ENCODE measurements around the gene MYMX.
"Not testable (repeated sequence)": the region's sequence is repeated elsewhere in the genome, so short reads cannot be mapped to it uniquely, and the experiment has no call there.

Gene MYMX

DNA sequence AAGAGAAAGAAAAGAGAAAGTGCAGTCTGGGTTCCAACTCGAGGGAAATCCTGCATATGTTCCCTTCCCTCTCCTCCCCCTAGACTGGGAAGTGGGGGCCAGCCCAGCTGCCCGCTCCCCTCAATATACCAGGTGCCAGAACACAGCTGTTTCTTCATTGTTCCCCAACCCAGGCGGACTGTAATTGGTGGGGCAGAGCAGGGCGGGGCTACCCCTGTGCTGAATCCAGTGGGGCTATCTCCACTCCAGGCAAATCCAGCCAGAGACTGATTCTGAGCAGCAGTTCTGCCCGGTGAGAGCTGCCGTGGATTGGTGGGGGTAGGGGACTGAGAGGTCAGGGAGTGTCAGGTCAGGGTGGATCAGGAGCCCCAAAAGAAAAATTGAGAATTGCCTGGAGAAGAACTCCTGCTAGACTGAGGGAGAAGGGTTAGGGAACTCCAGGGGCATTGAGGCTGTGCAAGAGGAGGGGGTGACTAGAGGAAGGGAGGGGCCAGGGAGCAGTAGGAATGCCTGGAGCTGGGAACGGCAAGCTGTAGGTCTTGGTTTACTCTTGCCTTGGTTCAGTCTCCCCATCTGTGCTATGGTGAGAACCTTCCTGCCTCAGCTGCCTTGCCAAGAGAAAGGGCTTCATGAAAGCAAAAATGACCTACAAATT is at the start of gene MYMX:
TSS of gene MYMX (plus strand) at position 250 of the 655 bp plus-strand sequence. CDS start 546 bp downstream, outside the sequence.
- DNase-seq, result no peak

DNA sequence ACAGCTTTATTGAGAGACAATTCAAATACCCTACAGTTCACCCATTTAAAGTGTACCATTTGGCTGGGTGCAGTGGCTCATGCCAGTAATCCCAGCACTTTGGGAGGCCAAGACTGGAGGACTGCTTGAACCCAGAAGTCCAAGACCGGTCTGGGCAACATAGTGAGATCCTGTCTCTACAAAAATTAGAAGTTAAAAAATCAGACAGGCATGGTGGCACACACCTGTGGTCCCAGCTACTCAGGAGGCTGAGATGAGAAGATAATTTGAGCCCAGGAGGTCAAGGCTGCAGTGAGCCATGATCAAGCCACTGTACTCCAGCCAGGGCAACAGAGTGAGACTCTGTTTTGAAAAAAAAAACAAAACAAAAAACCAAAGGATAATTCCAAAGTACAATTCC is 49.2 kb upstream of the MYMX start:
- DNase-seq, result no peak

DNA sequence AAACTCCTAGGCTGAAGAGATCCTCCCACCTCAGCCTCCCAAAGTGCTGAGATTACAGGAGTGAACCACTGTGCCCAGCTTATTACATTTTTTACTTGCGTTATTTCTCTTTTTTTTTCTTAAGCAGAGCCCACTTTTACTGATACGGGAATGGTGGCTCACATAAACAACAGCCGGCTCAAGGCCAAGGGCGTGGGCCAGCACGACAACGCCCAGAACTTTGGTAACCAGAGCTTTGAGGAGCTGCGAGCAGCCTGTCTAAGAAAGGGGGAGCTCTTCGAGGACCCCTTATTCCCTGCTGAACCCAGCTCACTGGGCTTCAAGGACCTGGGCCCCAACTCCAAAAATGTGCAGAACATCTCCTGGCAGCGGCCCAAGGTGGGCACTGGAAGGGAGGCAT is 47.6 kb upstream of the MYMX start:
- DNase-seq, result no peak

DNA sequence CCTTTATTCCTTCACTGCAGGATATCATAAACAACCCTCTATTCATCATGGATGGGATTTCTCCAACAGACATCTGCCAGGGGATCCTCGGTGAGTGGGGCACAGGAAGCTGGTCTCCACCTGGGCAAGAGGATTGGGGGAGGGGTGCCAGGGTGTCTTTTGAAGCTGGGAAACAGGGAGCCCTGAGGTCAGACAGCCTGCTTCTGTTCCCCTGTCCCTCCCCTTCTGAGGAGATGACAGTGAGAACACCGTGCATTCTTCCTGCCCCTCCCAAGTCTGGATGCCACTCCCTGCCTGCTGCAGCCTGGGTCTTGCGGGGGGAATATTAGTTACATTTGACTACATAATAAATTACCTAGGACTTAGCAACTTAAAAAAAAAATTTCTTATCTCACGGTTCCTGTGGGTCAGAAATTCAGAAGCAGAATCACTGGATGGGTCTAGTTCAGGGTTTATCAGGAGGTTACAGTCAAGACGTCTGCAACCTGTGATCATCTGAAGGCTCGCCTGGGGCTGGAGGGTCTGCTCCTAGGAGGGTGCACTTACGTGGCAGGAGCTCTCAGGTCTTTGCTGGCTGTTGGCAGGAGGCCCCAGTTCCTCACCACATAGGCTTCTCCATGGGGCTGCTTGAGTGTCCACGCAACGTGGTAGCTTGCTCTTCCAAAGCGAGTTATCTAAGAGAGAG is 46.7 kb upstream of the MYMX start:
- DNase-seq, result no peak

DNA sequence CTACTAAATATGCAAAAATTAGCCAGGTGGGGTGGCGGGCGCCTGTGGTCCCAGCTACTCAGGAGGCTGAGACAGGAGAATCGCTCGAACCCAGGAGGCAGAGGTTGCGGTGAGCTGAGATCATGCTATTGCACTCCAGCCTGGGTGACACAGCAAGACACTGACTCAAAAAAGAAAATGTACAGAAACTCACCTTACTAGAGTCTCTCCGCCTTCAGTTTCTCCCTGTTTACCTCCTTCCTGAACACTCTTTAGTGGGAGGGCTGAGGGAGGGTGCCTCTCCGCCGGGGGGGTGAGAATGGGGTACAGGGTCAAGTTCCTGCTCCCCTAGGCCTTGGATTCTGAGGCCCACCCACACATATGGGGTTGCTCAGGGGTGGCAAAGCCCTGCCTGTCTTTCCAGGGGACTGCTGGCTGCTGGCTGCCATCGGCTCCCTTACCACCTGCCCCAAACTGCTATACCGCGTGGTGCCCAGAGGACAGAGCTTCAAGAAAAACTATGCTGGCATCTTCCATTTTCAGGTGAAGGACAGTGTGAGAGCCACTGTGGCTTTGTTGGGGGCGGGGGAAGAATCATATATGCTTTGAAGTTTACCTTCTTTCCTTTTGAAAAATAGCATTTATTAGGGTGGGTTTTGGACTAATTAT is 44.7 kb upstream of the MYMX start:
- no peak for DNase-seq

DNA sequence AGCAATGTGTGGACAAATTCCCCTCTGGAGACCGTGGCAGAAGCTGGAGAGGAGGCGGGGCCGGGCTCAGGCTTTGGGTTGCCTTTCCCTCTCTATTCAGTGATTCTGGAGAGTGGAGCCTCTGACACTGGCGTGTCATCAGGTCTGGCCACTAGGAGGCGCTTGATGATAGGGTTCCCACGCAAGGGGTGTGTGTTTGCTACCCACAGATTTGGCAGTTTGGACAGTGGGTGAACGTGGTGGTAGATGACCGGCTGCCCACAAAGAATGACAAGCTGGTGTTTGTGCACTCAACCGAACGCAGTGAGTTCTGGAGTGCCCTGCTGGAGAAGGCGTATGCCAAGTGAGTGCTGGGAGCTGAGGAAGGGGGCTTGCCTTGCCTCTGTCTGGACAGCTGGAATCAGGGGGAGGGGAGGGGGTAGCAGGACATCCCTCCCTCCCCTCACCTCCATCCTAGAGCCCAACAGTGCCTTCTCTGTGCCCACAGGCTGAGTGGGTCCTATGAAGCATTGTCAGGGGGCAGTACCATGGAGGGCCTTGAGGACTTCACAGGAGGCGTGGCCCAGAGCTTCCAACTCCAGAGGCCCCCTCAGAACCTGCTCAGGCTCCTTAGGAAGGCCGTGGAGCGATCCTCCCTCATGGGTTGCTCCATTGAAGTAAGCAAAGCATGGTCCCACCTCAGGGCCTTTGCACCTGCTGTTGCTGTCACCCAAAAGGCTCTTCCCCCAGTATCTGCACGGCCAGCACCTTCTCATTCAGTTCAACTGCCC is 43.8 kb upstream of the MYMX start:
- peak; percentile 51 for DNase-seq

DNA sequence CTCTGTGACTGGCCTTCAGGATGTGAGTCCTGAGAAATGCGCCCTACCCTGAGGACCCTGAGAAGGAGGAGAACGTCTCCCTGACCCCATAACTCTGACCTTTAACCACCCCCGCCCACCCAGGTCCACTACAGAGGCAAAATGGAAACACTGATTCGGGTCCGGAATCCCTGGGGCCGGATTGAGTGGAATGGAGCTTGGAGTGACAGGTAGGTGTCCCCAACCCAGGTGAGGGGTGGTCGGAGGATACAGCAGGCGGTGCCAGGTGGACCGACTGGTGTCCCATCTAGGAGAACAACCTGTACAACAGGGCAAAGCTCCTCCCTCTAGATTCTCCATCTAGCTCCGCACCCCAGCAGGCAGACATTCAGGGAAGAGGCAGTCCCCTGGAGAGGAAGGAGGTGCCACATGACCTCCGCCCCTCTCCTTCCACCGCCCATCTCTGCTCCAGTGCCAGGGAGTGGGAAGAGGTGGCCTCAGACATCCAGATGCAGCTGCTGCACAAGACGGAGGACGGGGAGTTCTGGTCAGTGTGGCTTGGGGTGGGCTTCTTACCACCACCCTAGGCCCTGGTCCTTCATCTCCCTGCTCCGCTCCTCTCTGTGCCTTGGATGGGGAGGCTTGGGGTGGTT is 40.5 kb upstream of the MYMX start:
- no peak for DNase-seq

DNA sequence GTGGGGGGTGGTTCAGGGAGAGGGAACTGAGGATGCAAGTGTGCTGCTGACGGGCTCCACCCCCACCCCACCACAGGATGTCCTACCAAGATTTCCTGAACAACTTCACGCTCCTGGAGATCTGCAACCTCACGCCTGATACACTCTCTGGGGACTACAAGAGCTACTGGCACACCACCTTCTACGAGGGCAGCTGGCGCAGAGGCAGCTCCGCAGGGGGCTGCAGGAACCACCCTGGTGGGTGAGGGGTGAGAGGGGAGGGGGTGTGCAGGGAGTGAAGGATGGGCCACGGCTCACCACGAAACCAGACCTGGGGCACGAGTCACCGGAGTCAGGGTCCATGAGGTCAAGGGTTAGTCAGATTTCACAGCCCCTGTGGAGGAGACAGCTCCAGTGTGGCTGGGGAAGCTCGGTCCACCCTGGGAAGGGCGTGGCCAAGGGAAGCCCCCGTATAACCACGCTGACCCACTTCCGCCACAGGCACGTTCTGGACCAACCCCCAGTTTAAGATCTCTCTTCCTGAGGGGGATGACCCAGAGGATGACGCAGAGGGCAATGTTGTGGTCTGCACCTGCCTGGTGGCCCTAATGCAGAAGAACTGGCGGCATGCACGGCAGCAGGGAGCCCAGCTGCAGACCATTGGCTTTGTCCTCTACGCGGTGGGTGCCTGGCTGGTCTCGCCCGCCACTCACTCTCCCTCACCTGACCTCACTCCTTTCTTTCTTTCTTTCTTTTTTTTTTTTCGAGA is 39.8 kb upstream of the MYMX start:
- DNase-seq, result no peak

DNA sequence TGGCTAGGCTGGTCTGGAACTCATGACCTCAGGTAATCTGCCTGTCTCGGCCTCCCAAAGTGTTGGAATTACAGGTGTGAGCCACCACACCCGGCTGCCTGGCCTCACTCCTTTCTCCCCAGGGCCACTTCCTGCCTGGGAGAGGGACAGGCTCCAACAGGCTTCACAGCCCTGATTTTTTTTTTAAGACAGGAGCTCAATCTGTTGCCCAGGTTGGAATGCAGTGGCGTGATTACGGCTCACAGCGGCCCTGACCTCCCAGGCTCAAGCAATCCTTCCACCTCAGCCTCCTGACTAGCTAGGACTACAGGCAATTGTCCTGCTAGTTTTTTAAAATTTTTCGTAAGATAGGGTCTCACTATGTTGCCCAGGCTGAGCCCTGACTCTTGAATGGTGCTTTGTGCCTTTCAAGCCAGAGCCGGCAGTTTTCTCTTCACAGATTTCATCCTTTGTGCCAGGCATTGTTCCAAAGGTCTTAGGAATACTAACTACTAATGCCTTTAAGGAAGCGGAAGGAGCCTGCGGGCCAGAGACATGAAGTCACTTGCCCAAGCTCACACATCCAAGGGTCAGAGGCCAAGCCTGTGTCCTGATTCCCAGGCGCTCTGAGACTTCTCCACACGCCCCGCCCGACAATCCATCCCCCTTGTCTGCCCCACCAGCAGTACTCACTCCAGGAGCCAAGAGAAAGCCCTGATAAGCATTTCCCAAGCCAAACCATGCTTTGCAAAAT is 38.9 kb upstream of the MYMX start:
- DNase-seq, result no peak

DNA sequence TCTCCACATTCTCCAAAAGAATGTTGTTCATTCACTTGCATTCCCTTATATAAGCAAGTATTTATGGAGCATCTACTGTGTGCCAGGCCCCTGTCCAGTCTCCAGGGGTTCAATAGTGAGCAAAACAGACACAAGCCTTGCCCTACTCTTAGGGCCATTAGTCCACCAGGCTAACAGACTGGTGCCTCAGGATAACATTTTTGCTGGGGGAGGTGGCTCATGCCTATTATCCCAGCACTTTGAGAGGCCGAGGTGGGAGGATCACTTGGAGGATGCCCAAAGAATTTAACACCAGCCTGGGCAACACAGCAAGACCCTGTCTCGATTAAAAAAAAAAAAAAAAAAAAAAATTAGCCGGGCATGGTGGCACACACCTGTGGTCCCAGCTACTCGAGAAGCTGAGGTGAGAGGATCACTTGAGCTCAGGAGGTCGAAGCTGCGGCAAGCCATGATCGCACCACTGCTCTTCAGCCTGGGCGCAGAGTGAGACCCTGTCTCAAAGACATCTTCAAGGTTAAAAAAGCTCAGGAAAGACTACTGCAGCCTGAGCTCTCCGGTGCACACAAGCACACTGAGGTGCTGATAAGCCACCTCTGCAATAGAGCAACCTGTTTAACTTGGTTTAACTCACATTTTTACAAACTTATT is 38.2 kb upstream of the MYMX start:
- no peak for DNase-seq

DNA sequence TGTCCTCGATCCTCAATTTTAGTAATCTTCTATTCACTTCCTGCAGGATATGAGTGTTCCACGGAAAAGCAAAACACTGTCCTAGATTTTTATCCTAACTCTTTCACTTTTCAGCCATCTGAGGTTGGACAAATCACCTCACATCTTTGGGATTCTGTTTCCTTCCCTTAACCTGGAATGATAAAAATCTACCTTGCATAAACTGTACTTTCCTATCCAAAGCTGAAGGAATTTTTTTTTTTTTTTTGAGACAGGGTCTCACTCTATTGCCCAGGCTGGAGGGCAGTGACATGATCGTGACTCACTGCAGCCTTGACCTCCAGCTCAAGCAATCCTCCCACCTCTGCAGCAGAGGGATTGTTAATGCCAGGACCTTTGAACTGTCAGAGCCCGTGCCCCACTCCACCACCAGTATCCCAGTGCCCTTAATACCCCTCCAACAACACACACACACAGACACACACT is 37.6 kb upstream of the MYMX start:
- DNase-seq, result no peak

DNA sequence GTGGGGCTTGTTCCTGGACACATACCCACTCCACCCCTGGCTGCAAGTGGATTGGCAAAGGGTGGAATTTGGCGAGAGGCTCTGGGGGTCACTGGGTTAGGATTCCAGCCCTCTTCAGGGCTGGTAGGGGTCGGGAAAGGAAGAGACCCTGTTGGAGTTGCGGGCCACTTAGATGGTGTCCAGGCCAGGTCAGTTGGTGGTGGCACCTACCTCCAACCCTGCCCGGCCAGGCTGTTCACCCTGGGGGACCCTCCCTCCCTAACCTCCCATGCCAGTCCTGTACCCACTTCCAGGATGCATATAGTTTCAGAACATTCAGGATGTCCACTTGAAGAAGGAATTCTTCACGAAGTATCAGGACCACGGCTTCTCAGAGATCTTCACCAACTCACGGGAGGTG is 37.1 kb upstream of the MYMX start:
- DNase-seq, result no peak

DNA sequence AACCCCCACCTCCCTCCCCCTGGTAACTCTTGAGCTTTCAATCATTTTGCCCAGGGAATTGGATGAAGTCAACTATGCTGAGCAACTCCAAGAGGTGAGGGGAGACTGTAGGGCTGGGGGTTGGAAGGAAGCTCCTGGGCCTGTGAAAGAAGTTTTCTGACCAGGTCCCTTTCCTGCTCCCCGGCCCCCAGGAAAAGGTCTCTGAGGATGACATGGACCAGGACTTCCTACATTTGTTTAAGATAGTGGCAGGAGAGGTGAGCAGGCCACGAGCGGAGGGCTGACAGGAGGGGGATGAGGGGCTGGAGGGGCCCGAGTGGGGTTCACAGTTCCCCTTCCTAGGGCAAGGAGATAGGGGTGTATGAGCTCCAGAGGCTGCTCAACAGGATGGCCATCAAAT is 36.3 kb upstream of the MYMX start:
- no peak for DNase-seq

DNA sequence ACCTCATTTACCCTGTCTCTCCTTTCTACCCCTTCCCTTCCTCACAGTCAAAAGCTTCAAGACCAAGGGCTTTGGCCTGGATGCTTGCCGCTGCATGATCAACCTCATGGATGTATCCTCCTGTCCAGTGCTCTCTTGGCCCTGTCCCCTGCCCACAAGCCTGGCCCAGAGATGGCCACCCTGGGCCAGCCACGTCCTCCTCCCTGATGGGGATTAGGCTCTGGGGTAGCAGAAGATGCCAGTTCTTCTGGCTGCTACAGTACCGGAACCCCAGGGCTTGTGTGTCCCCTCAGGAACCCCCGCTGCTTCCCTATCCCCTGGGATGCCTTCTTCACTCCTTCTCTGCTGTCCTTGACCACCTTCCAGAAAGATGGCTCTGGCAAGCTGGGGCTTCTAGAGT is 35.8 kb upstream of the MYMX start:
- no peak for DNase-seq

DNA sequence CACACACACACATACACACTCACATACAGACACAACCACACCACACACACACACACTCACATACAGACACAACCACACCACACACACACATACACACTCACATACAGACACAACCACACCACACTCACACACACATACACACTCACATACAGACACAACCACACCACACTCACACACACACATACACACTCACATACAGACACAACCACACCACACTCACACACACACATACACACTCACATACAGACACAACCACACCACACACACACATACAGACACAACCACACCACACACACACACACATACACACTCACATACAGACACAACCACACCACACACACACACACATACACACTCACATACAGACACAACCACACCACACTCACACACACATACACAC is 34.9 kb upstream of the MYMX start:
- not testable (repeated sequence) for DNase-seq

DNA sequence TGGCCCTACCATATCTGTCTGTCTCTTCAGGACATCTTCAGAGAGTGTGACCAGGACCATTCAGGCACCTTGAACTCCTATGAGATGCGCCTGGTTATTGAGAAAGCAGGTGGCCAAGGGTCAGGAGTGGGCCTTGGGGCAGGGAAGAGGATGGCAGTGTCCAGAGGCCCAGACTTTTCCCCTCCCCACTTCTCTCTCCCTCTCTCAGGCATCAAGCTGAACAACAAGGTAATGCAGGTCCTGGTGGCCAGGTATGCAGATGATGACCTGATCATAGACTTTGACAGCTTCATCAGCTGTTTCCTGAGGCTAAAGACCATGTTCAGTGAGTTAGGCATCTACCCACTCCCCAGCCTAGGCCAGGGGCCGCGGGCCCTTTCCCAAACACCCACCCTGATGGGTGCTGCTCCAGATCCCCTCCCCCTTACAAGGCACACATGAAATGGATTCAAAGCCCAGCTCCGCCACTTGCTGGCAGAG is 33.8 kb upstream of the MYMX start:
- DNase-seq, result no peak

DNA sequence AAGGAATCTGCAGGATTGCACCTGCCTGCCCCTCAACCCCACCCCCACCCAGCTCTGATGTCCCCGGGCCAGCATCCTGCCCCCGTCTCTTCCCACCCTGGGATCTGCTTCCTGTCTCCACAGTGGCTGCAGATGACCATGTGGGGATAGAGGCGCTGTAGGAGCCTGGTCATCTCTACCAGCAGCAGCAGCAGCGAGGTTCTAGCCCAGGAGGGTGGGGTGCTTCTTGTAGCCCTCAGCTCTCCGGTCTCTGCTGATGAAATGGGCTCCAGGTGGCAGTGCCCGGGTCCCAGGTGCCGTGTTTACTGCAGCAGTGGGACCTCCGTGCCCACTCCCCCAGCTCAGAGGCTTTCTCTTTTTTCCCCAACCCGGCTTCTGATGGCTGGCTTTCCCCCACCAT is 32.9 kb upstream of the MYMX start:
- no peak for DNase-seq

DNA sequence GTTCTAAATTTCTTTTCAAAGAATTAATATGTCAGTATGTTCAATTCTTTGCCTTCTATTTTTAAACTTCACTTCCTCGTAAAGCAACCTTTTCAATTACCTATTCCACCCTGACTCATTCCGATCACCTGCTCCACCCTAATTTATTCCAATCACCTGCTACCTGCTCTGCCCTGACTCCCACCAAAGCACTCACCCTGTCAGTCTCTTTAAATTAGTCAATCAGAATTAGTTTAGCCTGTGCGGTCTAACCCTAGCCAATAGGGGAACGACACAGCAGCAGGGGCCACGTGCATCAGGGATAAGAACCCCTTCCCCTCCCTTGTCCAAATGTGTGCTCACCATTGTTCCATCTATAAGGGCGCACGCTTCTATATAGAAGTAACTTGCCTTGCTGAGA is 31.4 kb upstream of the MYMX start:
- not testable (repeated sequence) for DNase-seq

DNA sequence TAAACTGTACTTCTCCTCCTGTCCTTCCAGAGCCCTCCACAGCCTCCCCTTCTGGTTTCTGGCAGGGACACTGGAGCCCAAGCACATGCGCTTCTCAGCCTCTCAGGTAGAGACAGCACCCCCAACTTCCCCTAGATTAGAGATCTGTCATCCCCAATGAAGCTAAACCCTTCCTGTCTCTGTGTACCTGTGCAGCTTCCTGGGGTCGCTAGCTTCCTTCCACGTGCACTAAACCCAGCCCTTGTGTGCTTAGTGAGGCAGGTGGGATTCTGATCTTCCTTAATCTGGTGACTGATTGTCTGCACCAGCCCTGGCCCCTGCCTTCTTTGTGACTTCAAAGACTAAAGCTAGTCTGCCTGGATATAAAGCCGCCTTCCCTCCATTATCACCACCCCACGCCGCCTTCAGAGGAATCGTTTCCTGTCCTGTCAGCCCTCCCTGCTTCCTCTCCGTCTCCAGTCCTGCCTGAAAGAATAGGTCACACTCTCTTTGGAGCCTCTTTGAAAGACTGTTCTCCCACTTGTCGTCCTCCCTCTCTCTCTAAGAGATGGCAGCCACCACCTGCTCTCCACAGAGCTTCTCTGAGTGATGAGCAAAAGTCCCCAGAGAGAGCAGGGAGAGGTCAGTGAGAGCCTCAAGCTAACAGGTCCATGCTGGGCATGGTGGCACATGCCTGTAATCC is 30.6 kb upstream of the MYMX start:
- no peak for DNase-seq

DNA sequence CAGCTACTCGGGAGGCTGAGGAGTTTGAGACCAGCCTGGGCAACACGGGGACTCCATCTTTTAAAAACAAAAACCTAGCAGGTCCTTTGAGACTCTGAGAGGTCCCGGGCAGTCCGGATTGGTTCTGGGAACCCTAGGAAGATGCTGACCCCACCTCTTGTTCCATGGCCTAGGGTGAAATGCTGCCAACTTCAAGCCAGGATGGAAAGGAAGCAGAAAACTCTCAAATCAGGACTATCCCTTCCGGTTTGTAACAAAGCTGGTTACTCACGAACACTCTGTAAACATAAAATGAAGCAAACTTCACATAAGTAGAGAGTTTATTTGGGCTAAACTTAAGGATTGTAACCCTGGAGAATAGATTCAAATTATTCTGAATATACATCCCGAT is 30.1 kb upstream of the MYMX start:
- no peak for DNase-seq
